ENCODE results near the gene GLIS1. TPM values are rescaled to one million over a fixed set of nuclear protein-coding genes. Genes with fewer than 3 reads are reported as not detected.

The GLIS1 gene
- total RNA-seq, 1 donor from 2014 or later, result 0.07 TPM

DNA sequence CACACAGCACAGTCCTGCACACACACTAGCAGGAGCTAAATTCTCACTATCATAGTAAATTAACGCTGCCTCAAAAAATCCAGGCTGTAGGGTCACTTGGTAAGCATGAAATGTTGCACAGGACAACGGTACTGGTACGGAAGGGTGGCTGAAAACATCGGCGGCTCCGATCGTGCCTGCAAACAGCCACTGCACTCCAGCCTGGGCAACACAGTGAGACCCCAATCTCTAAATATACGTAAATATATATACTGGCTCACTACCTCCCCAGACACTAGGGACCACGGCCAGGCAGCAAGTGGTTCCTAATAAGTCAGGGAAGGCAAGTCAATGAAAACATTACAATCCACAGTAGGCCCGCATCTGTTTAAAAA lies 44.3 kb downstream of the GLIS1 start:
- no peak overlapping the region for H3K27ac Mint-ChIP-seq (ENCODE audit: unreplicated experiment)

DNA sequence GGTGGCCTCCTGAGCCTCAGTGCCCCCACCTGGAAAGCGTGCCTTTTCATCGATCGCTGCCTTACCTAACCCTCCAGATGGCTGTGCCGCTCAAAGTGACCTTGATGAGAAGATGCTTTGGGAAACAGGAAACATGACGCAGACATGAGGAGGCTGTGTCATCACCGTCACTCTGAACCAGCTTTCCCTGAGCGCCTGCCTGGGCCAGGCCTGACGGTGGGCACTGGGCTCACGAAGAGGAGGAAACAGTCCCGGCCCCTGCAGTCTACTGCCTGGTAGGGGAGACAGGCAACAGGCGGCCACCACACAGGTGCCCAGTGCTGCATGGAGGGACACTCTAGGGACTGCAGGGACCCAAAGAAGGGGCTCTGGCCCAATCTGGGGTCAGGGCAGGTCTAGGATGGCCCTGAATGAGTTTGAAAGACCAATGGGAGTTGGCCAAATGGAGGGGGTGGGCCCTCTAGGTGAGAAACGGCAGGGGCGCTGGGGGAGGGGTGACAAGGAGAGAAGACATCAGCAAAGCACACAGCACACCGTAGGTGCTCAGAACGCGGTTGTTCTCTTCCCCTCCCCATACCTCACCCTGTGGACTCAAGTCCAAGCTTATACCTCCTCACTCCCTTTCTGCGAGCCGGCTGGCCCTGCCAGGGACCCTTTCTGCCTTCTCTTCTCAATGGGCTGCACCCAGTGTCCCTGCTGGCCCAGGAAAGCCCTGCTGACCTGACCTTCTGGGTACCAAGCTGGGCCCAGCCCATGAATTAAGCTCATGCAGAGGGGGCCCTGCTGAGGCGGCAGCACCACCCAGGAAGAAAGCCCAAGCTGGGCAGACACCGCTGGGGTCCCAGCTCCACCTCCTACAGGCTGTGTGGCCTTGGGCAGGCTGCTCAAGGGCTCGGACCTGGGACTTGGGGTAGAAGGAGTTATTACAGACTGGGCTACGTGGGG lies 44.9 kb downstream of the GLIS1 start:
- no peak for FAIRE-seq
- Histone ChIP-seq H3K4me2 (ENCODE audit: low read length) (peak overlapping the region; percentile 30), H3K9me3 (ENCODE audit: insufficient read depth, low read depth, low read length) (no peaks in the 10 kb centered on the region), H3K27ac (ENCODE audit: low read depth, low read length) (peak overlapping the region; percentile 47), H3K36me3 (ENCODE audit: insufficient read depth, low read length) (no peaks in the 10 kb centered on the region), H2AFZ (ENCODE audit: low read depth, low read length) (no peak overlapping the region), H3K79me2 (ENCODE audit: insufficient read depth, low read length) (peaks cover 98% of the 10 kb centered on the region), H3K4me1 (ENCODE audit: insufficient read depth, low read length) (peaks cover 13% of the 10 kb centered on the region), H4K20me1 (ENCODE audit: insufficient read depth, low read length) (peaks cover 97% of the 10 kb centered on the region), H3K27me3 (ENCODE audit: insufficient read depth, low read length) (no peaks in the 10 kb centered on the region), H3K9ac (ENCODE audit: low read length) (no peak overlapping the region), H3K4me3 (ENCODE audit: insufficient read depth, low read depth, low read length) (no peak overlapping the region)
- H3K27ac Mint-ChIP-seq (ENCODE audit: unreplicated experiment), result no peak overlapping the region
- H3K27me3 Mint-ChIP-seq (ENCODE audit: low read depth, unreplicated experiment), result peaks cover 68% of the 10 kb centered on the region
- no peaks in the 10 kb centered on the region for H3K4me1 Mint-ChIP-seq (ENCODE audit: low read depth, unreplicated experiment)
- no peak overlapping the region for H3K4me3 Mint-ChIP-seq (ENCODE audit: unreplicated experiment)
- DNase-seq (ENCODE audit: low read depth), result no peak
- TF ChIP-seq EZH2 (IDR thresholded peaks at IDR 0.05; ENCODE audit: insufficient read depth, low read length), result no peak
- TF ChIP-seq, protein P1, sequence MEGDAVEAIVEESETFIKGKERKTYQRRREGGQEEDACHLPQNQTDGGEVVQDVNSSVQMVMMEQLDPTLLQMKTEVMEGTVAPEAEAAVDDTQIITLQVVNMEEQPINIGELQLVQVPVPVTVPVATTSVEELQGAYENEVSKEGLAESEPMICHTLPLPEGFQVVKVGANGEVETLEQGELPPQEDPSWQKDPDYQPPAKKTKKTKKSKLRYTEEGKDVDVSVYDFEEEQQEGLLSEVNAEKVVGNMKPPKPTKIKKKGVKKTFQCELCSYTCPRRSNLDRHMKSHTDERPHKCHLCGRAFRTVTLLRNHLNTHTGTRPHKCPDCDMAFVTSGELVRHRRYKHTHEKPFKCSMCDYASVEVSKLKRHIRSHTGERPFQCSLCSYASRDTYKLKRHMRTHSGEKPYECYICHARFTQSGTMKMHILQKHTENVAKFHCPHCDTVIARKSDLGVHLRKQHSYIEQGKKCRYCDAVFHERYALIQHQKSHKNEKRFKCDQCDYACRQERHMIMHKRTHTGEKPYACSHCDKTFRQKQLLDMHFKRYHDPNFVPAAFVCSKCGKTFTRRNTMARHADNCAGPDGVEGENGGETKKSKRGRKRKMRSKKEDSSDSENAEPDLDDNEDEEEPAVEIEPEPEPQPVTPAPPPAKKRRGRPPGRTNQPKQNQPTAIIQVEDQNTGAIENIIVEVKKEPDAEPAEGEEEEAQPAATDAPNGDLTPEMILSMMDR (IDR thresholded peaks at IDR 0.05; ENCODE audit: insufficient read depth, low read depth, low read length), result no peak
- no peaks in the 10 kb centered on the region for H3K36me3 Mint-ChIP-seq (ENCODE audit: low read depth, unreplicated experiment)
- H3K9me3 Mint-ChIP-seq (ENCODE audit: unreplicated experiment), result peaks cover 6% of the 10 kb centered on the region

More for the DNA sequence above, 44.3 kb downstream of the GLIS1 start:
- Histone ChIP-seq H3K4me3 (ENCODE audit: insufficient read depth, low read depth, low read length) (no peak overlapping the region), H3K9me3 (ENCODE audit: insufficient read depth, low read depth, low read length) (no peaks in the 10 kb centered on the region), H3K4me1 (ENCODE audit: insufficient read depth, low read length) (peaks cover 11% of the 10 kb centered on the region), H3K27ac (ENCODE audit: low read depth, low read length) (no peak overlapping the region), H2AFZ (ENCODE audit: low read depth, low read length) (no peak overlapping the region), H4K20me1 (ENCODE audit: insufficient read depth, low read length) (peaks cover 97% of the 10 kb centered on the region), H3K79me2 (ENCODE audit: insufficient read depth, low read length) (peaks cover 97% of the 10 kb centered on the region), H3K36me3 (ENCODE audit: insufficient read depth, low read length) (no peaks in the 10 kb centered on the region), H3K4me2 (ENCODE audit: low read length) (no peak overlapping the region), H3K27me3 (ENCODE audit: insufficient read depth, low read length) (no peaks in the 10 kb centered on the region), H3K9ac (ENCODE audit: low read length) (no peak overlapping the region)
- Mint-ChIP-seq H3K27me3 (ENCODE audit: low read depth, unreplicated experiment) (peaks cover 65% of the 10 kb centered on the region), H3K4me3 (ENCODE audit: unreplicated experiment) (no peak overlapping the region), H3K9me3 (ENCODE audit: unreplicated experiment) (peaks cover 8% of the 10 kb centered on the region), H3K36me3 (ENCODE audit: low read depth, unreplicated experiment) (no peaks in the 10 kb centered on the region), H3K4me1 (ENCODE audit: low read depth, unreplicated experiment) (no peaks in the 10 kb centered on the region)
- no peak for TF ChIP-seq EZH2 (IDR thresholded peaks at IDR 0.05; ENCODE audit: insufficient read depth, low read length)
- TF ChIP-seq, protein P1 (IDR thresholded peaks at IDR 0.05; ENCODE audit: insufficient read depth, low read depth, low read length), result no peak
- FAIRE-seq (no peak), DNase-seq (ENCODE audit: low read depth) (no peak)

GRCh38 chr1:53693339-53693738 lies 45.6 kb downstream of the GLIS1 start:
- no peak overlapping the region for H3K4me3 Mint-ChIP-seq (ENCODE audit: unreplicated experiment)
- Histone ChIP-seq H4K20me1 (ENCODE audit: insufficient read depth, low read length) (peaks cover 99% of the 10 kb centered on the region), H3K4me3 (ENCODE audit: insufficient read depth, low read depth, low read length) (no peak overlapping the region), H3K9ac (ENCODE audit: low read length) (no peak overlapping the region), H3K79me2 (ENCODE audit: insufficient read depth, low read length) (peaks cover 99% of the 10 kb centered on the region), H2AFZ (ENCODE audit: low read depth, low read length) (no peak overlapping the region), H3K9me3 (ENCODE audit: insufficient read depth, low read depth, low read length) (no peaks in the 10 kb centered on the region), H3K36me3 (ENCODE audit: insufficient read depth, low read length) (no peaks in the 10 kb centered on the region), H3K27me3 (ENCODE audit: insufficient read depth, low read length) (no peaks in the 10 kb centered on the region), H3K4me2 (ENCODE audit: low read length) (peak overlapping the region; percentile 30), H3K27ac (ENCODE audit: low read depth, low read length) (peak overlapping the region; percentile 47), H3K4me1 (ENCODE audit: insufficient read depth, low read length) (peaks cover 20% of the 10 kb centered on the region)
- no peak for FAIRE-seq
- no peak for TF ChIP-seq EZH2 (IDR thresholded peaks at IDR 0.05; ENCODE audit: insufficient read depth, low read length)
- TF ChIP-seq, protein P1 (IDR thresholded peaks at IDR 0.05; ENCODE audit: insufficient read depth, low read depth, low read length), result no peak
- H3K27me3 Mint-ChIP-seq (ENCODE audit: low read depth, unreplicated experiment), result peaks cover 65% of the 10 kb centered on the region
- H3K27ac Mint-ChIP-seq (ENCODE audit: unreplicated experiment), result no peak overlapping the region
- no peaks in the 10 kb centered on the region for H3K36me3 Mint-ChIP-seq (ENCODE audit: low read depth, unreplicated experiment)
- DNase-seq (ENCODE audit: low read depth), result no peak
- H3K9me3 Mint-ChIP-seq (ENCODE audit: unreplicated experiment), result peaks cover 6% of the 10 kb centered on the region
- H3K4me1 Mint-ChIP-seq (ENCODE audit: low read depth, unreplicated experiment), result no peaks in the 10 kb centered on the region
